ENCODE results near the gene TXNDC5.

TXNDC5 gene

DNA sequence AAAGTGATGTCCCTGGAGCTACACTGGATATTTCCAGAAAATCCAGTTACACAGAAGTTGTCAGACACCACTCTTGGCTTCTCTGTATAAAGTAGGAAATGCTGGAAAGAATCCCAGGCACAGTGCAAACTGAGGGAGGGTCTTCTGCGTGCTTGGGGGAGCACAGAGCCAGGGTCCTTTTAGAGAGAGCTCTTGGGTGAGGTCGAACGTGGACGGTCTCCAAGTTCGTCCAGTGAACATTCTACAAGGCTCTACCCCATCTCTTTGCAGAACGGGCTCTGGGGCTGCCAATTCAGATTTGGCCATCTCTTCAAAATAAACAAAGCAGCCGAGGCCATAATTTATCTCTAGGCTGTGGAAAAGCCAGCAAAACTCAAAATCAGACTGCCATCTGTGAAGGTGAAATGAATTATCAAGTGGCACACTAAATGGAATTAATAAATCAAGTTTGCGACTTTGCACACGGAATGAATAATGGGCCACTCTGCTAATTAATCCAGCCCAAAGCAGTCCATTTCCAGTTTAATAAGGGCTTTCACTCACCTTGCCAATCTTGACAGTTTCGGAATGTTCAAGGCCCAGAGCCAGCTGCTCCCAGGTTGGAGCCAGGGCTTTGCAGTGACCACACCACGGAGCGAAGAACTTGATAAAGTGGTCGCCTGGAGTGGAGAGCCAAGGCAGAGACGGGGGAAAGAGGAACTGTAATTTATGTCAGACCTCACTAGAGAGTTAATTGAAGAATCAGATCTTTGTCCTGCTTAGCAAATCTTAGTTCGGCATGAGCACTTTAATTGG is 19.3 kb downstream of the TXNDC5 start:
- H3K4me3 ChIP-seq (replicated peaks; ENCODE audit: insufficient read depth, low read length): no peak overlapping the region
- no peaks in the 10 kb centered on the region for H3K27me3 ChIP-seq (ENCODE audit: insufficient read depth, poor library complexity, severe bottlenecking)
- no peak for TF ChIP-seq SPI1 (IDR thresholded peaks at IDR 0.05; ENCODE audit: borderline replicate concordance, low read depth)
- TF ChIP-seq GABPA (IDR thresholded peaks at IDR 0.05; ENCODE audit: low read depth): no peak
- TF ChIP-seq CTCF (IDR thresholded peaks at IDR 0.05; ENCODE audit: insufficient read depth, low read length): no peak
- no peak for TF ChIP-seq POLR2AphosphoS5 (IDR thresholded peaks at IDR 0.05; ENCODE audit: low read depth)
- no peak for TF ChIP-seq REST (IDR thresholded peaks at IDR 0.05; ENCODE audit: insufficient replicate concordance, low read depth)
- no peak overlapping the region for H3K27ac ChIP-seq (replicated peaks)
- no peak for DNase-seq (ENCODE audit: low read depth in 1 of 2, low spot score in 1 of 2)

GRCh38 chr6:7888587-7889357 is 21.8 kb downstream of the TXNDC5 start:
- TF ChIP-seq SPI1 (IDR thresholded peaks at IDR 0.05; ENCODE audit: borderline replicate concordance, low read depth) (no peak), GABPA (IDR thresholded peaks at IDR 0.05; ENCODE audit: low read depth) (no peak), REST (IDR thresholded peaks at IDR 0.05; ENCODE audit: insufficient replicate concordance, low read depth) (no peak), POLR2AphosphoS5 (IDR thresholded peaks at IDR 0.05; ENCODE audit: low read depth) (no peak), CTCF (IDR thresholded peaks at IDR 0.05; ENCODE audit: insufficient read depth, low read length) (no peak)
- Histone ChIP-seq H3K4me3 (replicated peaks; ENCODE audit: insufficient read depth, low read length) (no peak overlapping the region), H3K27me3 (ENCODE audit: insufficient read depth, poor library complexity, severe bottlenecking) (no peaks in the 10 kb centered on the region), H3K27ac (replicated peaks) (no peak overlapping the region)
- DNase-seq (ENCODE audit: low read depth in 1 of 2, low spot score in 1 of 2): no peak

DNA sequence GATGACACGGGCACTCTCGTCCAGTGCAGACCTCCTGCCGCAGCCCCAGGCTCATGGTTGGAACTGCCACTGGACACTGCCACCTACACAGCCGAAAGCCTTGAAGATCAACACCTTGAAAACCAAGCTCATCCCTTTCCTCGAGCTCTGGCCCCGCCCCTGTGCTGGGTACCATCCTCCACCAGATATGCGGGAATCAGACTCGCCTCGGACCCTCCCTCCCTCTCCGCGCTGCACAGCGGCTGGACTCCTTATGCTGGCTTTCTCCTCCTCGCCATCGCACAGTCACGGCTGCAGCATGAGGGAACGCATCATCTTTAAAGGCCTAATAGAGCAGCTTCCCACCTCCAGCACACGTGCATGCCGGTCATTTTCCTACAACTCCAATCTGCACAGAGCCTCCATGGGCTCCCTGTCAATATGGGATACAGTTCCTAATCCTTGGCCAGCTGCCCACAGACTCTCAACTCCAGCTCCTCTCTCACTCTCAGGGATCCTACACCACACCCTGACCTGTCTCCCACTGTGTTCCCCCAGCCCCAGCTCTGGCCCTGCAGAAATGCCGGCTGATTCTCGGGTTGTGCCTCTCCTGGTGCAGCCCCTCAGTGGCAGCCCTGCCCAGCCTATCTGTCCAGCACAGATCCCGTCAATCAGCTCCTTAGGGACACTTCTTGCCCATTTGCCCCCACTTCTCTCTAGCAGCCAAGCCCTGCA is 23.2 kb downstream of the TXNDC5 start:
- H3K27ac ChIP-seq (replicated peaks): no peak overlapping the region
- no peak for DNase-seq (ENCODE audit: low read depth in 1 of 2, low spot score in 1 of 2)

More for the DNA sequence above, 23.2 kb downstream of the TXNDC5 start:
- Histone ChIP-seq H3K4me3 (replicated peaks; ENCODE audit: insufficient read depth, low read length) (no peak overlapping the region), H3K27me3 (ENCODE audit: insufficient read depth, poor library complexity, severe bottlenecking) (no peaks in the 10 kb centered on the region)
- TF ChIP-seq SPI1 (IDR thresholded peaks at IDR 0.05; ENCODE audit: borderline replicate concordance, low read depth) (no peak), REST (IDR thresholded peaks at IDR 0.05; ENCODE audit: insufficient replicate concordance, low read depth) (no peak), CTCF (IDR thresholded peaks at IDR 0.05; ENCODE audit: insufficient read depth, low read length) (no peak), POLR2AphosphoS5 (IDR thresholded peaks at IDR 0.05; ENCODE audit: low read depth) (no peak), GABPA (IDR thresholded peaks at IDR 0.05; ENCODE audit: low read depth) (no peak)

All from HL-60 (cell line).